HUDEP-2 (cell line): Measurements from ENCODE around the gene RNF152.

Source experiments
- DNase-seq, 76 experiments: peaks; one replicate each; lab custom pipeline; 2025; ENCODE audit not compliant: unreplicated experiment in 76 of 76; lab: John Stamatoyannopoulos, UW

Gene RNF152

DNA sequence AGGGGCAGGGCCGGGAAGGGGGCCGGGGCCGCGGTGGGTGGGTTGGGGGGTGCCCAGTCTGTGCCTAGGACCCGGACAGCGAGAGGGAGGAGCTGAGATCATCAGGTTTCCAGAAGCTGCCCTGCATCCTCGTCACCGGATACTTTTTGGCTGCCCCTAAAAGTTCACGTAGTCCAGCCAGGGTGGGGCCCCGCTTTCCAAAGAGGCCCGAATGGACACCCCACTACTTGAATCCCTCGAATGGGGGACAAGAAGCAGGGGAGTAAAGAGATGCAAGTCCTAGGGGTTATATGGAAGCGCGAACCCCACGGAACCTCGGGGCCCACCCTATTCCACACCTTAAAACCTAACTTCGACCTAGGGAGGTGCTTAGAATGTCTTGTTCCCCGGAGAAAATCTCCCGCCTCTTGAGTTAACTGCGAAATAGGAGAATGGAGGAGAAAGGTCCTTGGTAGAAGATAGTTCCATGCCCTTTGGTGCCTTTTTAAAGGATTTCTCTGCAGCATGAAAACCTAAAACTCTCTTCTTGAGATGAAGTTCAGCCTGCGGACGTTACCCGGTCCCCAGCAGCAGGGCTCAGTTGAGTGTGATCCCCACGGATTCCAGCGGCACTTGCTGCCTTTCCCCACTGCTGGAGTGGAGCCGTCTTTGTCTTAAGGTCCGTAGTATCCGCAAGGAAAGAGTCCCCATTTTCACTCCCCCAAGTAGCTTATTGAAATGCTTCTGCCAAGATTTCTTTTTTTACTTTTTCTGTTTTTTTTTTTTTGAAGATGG is 2.1 kb upstream of the RNF152 start:
- no peak for DNase-seq

DNA sequence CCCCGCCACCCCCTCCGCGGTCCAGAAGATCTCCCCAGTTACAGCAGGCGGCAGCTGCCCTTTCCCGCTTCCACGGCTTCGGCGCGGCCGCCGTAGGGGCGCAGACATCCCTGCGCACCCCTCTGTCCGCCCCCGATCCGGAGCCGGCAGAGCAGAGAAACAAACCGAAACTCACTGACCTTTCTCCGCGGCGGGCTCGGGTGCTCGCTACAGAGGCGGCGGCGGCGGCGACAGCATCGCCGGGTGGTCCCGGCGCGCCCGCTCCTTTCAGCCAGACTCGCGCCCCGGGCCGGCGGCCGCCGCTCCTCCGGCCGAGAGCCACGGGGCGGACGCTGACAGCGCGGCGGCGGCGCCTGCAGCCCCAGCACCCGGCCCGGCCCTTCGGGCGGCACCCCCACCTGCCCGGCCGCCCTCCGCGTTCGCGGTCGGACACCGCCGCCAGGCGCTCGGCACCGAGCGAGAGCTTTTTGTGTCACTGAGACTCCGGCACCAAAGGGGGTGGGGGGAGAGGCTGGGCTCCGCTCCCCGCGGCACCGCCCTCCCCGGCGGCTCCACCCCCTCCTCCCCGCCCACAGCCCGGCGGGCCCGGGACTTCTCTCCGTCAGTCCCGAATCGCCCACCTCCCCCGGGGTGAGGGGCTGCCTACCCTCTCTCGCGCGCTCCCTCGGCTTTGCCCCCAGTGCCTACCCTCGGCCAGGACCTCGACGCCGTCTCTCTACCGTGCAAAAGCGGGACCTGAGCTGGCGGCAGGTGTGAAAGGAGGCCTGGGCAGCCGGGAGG is 1.4 kb upstream of the RNF152 start:
- DNase-seq: peak in 52 of 76 experiments; percentile 4 to 68 (median 39)

DNA sequence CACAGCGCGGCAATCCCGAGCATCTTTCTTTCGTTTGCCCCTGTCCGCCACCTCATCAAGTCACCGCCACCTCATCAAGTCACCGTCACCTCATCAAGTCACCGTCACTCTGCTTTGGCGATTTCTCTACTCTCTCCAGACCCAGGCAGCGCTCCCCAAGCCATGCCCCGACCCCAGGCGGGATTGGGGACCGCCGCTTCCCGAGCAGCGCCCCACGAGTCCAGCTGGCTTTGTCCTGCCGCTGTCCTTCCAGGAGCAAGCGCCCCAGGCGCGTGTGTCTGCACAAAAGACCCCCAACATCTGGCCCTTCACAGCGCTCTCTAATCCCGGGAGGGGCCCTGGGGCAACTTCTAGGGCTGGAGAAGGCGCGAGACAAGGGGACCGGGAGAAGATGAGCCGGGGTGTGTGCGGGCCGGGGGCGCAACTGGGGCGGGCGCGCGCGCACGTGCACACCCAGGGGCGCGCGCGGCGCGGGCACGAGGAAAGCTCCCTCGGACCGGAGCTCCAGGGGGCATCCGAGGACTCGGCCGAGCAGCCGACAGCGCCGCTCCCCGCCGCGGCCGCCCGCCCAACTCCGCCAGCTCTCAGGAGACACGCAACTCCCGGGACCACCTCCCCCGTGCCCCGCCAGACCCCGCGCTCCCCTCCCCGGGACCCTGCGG is 633 bp upstream of the RNF152 start:
- peak in 1 of 76 experiments; percentile 5 for DNase-seq

DNA sequence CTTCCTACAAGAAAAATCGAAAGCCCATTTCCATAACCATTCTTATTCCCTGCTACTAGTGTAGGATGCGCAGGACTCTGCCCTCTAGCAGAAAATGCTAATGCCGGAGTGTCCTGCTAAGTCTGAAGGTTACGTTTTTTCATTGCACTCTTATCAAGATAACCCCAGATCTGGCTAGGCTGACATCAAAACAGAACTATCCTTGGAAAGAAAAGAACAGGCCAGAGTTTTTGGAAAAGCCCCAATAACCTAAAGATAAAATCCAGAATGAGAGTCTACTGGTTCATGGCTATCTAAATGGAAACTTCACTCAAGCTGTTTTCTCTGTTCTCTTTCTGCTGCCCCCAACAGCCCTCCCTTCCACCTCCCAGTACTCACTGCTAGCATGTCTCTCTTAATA is 913 bp downstream of the RNF152 start:
- no peak for DNase-seq

GRCh38 chr18:61891271-61891670 is 1.5 kb downstream of the RNF152 start:
- no peak for DNase-seq

GRCh38 chr18:61890344-61890743 is 2.5 kb downstream of the RNF152 start:
- no peak for DNase-seq

- no peak for DNase-seq
Measured at GRCh38 chr18:61889541-61889940, 3.3 kb downstream of the RNF152 start.

- DNase-seq: no peak
Measured at GRCh38 chr18:61888622-61889021, 4.2 kb downstream of the RNF152 start.

GRCh38 chr18:61887838-61888237 is 5.0 kb downstream of the RNF152 start:
- no peak for DNase-seq

DNA sequence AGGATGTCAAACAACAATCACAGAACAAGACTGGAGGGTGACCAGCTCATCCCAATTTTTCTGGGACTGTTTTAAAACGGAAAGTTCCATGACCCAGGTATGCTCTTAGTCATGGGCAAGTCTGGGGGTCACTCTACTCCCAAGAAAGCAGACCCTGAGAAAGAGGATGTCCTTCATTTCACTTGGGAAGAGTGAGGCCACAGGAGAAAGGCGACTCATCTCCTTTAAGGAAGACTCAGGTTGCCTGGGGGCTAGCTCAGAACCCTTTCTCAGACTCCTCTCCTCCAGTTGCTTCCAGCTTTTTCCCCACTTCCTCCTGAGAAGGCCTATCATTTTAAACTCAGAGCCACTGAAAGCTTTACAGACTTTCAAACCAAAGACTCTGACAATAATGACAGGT is 9.3 kb downstream of the RNF152 start:
- DNase-seq: no peak

DNA sequence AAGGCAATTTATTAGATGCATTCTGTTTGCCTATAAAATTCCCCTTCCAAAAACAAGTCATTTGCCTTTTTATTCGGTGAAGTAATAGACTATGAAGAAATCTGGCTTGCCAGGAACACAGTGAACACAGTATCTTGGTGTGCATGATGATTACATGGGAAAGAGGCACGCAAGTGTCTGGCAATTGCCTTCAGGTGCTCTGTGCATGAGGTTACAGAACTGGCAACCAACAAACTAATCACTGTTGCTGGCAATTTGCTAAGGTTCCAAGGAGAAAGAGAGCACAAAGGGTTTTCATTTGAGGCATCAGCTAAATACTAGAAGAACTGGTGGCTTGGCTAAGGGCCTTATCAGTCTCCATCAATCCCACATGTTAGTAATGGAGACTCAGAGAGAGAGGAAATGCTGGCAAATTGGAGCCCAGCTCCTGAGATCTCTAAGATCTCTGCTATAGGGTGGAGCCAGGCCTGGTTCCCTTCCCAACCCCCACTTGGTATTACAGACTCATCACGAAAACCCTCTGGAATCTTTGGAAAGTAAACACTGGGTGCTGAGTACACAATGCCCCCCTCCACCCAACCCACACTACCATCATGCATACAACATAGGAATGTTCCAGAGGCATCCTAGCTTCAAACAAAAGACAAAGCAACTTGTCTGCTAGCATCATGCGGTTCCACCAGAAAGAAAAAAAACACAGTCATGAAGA is 10.4 kb downstream of the RNF152 start:
- no peak for DNase-seq

DNA sequence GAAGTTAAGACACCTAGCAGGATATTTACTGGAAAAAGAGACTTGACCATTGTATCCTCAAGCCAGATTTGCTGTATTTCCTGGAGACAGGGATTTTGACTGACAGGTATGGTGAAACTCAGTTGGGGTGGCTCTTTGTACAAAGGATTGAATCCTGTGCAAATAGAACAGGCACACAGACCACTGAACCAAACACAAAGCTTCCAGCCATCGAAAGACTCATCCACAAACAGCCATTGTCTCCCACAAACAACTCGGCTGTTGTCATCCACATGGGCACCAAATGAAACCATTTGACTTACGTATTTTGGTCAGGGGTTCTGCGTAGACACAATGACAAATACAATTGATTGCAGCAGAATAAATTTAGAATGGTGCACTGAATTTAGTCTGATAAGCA is 15.9 kb downstream of the RNF152 start:
- no peak for DNase-seq

- no peak for DNase-seq
Measured at GRCh38 chr18:61870151-61870550, 22.7 kb downstream of the RNF152 start.

GRCh38 chr18:61869636-61870035 is 23.2 kb downstream of the RNF152 start:
- no peak for DNase-seq

GRCh38 chr18:61865466-61866175 is 27.2 kb downstream of the RNF152 start:
- DNase-seq: no peak

- no peak for DNase-seq
Measured at GRCh38 chr18:61861372-61861771, 31.4 kb downstream of the RNF152 start.

GRCh38 chr18:61860302-61860701 is 32.5 kb downstream of the RNF152 start:
- no peak for DNase-seq

DNA sequence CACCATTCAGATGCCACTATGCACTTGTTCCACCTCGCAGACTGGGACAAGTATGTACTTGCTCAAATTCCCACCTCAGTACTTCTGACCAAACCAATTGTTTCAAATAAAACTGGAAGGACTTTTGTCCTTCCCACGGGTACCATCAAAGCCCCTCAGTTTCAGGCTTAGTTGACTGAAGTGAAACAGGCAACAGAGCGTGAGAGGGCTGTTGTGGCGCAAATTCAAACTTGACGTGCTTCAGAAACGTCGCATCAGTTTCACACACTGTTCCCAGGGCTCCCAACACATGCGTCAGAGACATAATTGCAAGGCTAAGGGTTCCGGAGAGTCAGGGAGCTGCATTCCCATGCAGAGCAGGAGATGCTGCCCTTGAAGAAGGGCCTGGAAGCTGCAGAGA is 33.7 kb downstream of the RNF152 start:
- DNase-seq: no peak

DNA sequence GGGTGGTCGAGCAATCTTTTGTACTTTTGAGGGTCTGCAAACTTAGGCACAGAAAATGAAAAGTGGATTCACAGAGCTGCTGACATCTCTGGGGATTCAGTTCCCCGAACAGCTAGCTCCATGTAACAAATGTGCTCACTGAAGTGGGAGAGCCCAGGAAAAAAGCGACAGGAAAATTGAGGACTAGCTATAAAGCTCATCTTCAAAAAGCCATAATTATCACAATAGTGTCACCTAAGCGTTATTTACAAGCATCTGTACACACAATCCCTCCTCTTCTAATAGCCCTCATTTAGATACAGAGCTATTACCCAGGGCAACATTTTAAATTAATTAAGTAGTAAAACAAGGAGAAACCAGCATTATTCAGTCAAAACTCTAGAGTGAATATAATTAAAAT is 36.1 kb downstream of the RNF152 start:
- DNase-seq: no peak
